ENCODE measurements around the gene PSMD13.
"Not testable (repeated sequence)": the region's sequence is repeated elsewhere in the genome, so short reads cannot be mapped to it uniquely, and the experiment has no call there.

The PSMD13 gene

DNA sequence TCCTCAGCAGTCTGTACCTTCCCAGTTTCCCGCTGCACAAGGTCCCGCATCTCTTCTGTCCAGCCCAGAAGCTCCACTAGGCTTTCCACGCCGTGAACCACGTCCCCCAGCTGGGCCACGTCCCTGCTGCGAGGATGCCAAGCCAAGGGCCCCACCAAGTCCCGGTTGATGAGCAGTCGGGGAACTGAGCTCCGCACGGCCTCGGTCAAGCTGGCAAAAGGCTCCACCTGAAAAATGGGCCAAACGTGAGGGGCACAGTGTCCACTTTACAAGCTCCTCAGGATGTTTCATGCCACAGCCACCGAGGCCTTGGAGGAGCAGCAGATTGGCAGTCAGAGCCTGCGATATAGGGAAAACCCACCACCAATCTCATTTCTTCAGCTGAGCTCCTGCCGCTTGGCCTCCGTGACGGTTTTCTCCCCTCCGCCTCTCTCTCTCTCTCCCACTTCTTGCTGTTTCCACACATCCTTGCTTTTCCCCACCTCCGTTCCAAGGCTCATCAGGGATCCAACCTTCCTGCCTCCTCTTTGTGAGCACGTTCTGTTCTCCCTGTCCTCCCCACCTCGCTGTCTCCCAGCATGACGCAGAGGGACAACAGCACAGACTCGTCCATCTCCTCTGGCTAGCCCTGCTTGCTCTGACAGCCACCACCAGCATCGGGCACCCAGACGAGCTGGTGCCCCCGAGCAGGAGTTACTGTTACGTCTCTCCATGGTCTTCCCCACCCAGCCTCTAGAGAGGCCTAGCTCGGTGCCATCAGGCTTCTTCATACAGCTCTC is 17.8 kb upstream of the PSMD13 start:
- no peaks in the 10 kb centered on the region for H3K9me3 ChIP-seq (ENCODE audit: control insufficient read depth, insufficient read depth, low read length)
- no CpG with 5 or more reads among the region's 29 CpGs for WGBS (ENCODE audit: insufficient coverage, insufficient read length)
- DNase-seq (ENCODE audit: low read depth, low spot score) = no peak
- H3K36me3 ChIP-seq (ENCODE audit: control insufficient read depth, insufficient read depth, low read length) = peaks cover 18% of the 10 kb centered on the region; the same call in 1 of the 2 replicates
- H3K27me3 ChIP-seq (ENCODE audit: control insufficient read depth, insufficient read depth, low read length) = no peaks in the 10 kb centered on the region
- no peaks in the 10 kb centered on the region for H3K4me1 ChIP-seq (ENCODE audit: control insufficient read depth, insufficient read depth, low read length)
- H3K27ac ChIP-seq (ENCODE audit: low read length) = no peak overlapping the region
- H3K4me3 ChIP-seq (ENCODE audit: low read length) = no peak overlapping the region

DNA sequence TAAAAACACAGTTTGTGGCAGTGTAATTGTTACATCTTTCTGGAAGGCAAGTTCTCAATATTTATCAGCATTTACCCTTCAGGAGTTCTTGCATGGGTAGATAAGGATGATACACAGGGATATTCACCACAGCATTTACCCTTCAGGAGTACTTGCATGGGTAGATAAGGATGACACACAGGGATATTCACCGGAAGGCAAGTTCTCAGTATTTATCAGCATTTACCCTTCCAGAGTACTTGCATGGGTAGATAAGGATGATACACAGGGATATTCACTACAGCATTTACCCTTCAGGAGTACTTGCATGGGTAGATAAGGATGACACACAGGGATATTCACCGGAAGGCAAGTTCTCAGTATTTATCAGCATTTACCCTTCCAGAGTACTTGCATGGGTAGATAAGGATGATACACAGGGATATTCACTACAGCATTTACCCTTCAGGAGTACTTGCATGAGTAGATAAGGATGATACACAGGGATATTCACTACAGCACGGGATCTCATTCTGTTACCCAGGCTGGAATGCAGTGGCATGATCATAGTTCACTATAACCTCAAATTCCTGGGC is 16.0 kb upstream of the PSMD13 start:
- not testable (repeated sequence) for H3K4me1 ChIP-seq (ENCODE audit: control insufficient read depth, insufficient read depth, low read length); H3K4me3 ChIP-seq (ENCODE audit: low read length); H3K27me3 ChIP-seq (ENCODE audit: control insufficient read depth, insufficient read depth, low read length); DNase-seq (ENCODE audit: low read depth, low spot score); H3K27ac ChIP-seq (ENCODE audit: low read length); H3K9me3 ChIP-seq (ENCODE audit: control insufficient read depth, insufficient read depth, low read length)
- H3K36me3 ChIP-seq (ENCODE audit: control insufficient read depth, insufficient read depth, low read length) = peaks cover 11% of the 10 kb centered on the region; the same call in 1 of the 2 replicates
- WGBS (ENCODE audit: insufficient coverage, insufficient read length) = no CpG with 5 or more reads among the region's 3 CpGs

GRCh38 chr11:221539-221938 is 15.2 kb upstream of the PSMD13 start:
- H3K9me3 ChIP-seq (ENCODE audit: control insufficient read depth, insufficient read depth, low read length) = no peaks in the 10 kb centered on the region
- H3K36me3 ChIP-seq (ENCODE audit: control insufficient read depth, insufficient read depth, low read length) = peaks cover 11% of the 10 kb centered on the region; the same call in 1 of the 2 replicates
- H3K4me1 ChIP-seq (ENCODE audit: control insufficient read depth, insufficient read depth, low read length) = no peaks in the 10 kb centered on the region
- WGBS (ENCODE audit: insufficient coverage, insufficient read length) = no CpG with 5 or more reads among the region's 7 CpGs
- no peak overlapping the region for H3K4me3 ChIP-seq (ENCODE audit: low read length)
- no peak for DNase-seq (ENCODE audit: low read depth, low spot score)
- no peaks in the 10 kb centered on the region for H3K27me3 ChIP-seq (ENCODE audit: control insufficient read depth, insufficient read depth, low read length)
- no peak overlapping the region for H3K27ac ChIP-seq (ENCODE audit: low read length)

- WGBS (ENCODE audit: insufficient coverage, insufficient read length) = no CpG with 5 or more reads among the region's 14 CpGs
- Histone ChIP-seq H3K9me3 (ENCODE audit: control insufficient read depth, insufficient read depth, low read length) (no peaks in the 10 kb centered on the region), H3K36me3 (ENCODE audit: control insufficient read depth, insufficient read depth, low read length) (peaks cover 11% of the 10 kb centered on the region; the same call in 1 of the 2 replicates), H3K4me1 (ENCODE audit: control insufficient read depth, insufficient read depth, low read length) (no peaks in the 10 kb centered on the region), H3K27ac (ENCODE audit: low read length) (no peak overlapping the region), H3K4me3 (ENCODE audit: low read length) (no peak overlapping the region), H3K27me3 (ENCODE audit: control insufficient read depth, insufficient read depth, low read length) (no peaks in the 10 kb centered on the region)
- DNase-seq (ENCODE audit: low read depth, low spot score) = no peak
Measured at GRCh38 chr11:221998-222789, 14.6 kb upstream of the PSMD13 start.

DNA sequence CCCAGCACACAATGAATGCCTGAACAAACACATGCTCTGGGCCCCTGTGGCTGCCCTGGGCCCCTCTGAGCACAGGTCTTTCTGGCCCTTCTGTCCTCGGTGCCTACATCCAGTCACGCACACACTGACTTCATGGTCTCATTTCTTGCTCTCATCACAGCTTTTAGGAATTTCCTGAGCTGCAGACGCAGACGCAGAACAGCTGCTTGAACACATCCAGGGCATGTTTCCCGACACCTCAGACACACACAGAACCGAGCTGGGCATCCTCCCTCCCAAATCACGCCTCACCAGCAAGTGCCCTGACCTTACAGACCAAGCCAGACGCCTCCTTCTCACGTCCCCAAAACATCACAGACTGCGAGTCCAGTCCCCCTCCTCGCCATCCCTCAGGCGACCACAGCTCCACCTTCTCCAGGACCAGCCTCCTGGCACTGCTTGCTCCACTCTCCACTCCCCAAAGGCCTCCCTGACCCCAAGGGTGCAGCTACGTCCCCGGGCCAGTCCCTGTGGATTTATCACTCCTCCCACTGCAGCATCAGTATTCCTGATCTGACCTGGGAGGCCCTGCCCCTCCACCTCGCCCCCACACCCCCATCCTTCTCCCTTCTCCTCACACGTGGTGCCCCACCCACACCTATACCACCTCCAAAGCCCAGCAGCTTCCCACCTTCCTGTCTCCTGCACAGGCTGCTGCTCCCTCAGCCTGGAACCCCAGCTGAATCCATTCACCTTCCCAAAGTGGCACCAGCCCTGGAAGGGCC is 13.6 kb upstream of the PSMD13 start:
- DNase-seq (ENCODE audit: low read depth, low spot score) = no peak
- H3K4me1 ChIP-seq (ENCODE audit: control insufficient read depth, insufficient read depth, low read length) = no peaks in the 10 kb centered on the region
- H3K9me3 ChIP-seq (ENCODE audit: control insufficient read depth, insufficient read depth, low read length) = no peaks in the 10 kb centered on the region
- H3K27me3 ChIP-seq (ENCODE audit: control insufficient read depth, insufficient read depth, low read length) = no peaks in the 10 kb centered on the region
- H3K27ac ChIP-seq (ENCODE audit: low read length) = no peak overlapping the region
- peaks cover 11% of the 10 kb centered on the region; the same call in 1 of the 2 replicates for H3K36me3 ChIP-seq (ENCODE audit: control insufficient read depth, insufficient read depth, low read length)
- H3K4me3 ChIP-seq (ENCODE audit: low read length) = no peak overlapping the region
- no CpG with 5 or more reads among the region's 16 CpGs for WGBS (ENCODE audit: insufficient coverage, insufficient read length)

DNA sequence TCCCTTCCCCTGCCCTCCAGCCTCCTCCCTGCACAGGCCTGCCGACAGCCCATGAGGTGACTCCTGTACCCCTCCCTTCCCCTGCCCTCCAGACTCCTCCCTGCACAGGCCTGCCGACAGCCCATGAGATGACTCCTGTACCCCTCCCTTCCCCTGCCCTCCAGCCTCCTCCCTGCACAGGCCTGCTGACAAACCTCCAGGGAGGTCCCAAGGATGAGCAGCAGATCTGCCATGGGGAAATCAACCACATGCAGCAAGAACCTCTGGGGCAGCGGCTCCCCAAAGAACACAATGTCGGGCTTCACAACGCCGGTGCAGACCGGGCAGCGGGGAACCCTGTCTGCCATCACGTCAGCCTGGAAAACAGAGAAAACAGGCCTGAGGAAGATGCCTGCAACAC is 12.9 kb upstream of the PSMD13 start:
- Histone ChIP-seq H3K27me3 (ENCODE audit: control insufficient read depth, insufficient read depth, low read length) (no peaks in the 10 kb centered on the region), H3K4me3 (ENCODE audit: low read length) (no peak overlapping the region), H3K27ac (ENCODE audit: low read length) (no peak overlapping the region), H3K9me3 (ENCODE audit: control insufficient read depth, insufficient read depth, low read length) (no peaks in the 10 kb centered on the region), H3K36me3 (ENCODE audit: control insufficient read depth, insufficient read depth, low read length) (peaks cover 11% of the 10 kb centered on the region; the same call in 1 of the 2 replicates), H3K4me1 (ENCODE audit: control insufficient read depth, insufficient read depth, low read length) (no peaks in the 10 kb centered on the region)
- no peak for DNase-seq (ENCODE audit: low read depth, low spot score)
- WGBS (ENCODE audit: insufficient coverage, insufficient read length) = no CpG with 5 or more reads among the region's 9 CpGs

- H3K4me3 ChIP-seq (ENCODE audit: low read length) = no peak overlapping the region
- no peaks in the 10 kb centered on the region for H3K4me1 ChIP-seq (ENCODE audit: control insufficient read depth, insufficient read depth, low read length)
- DNase-seq (ENCODE audit: low read depth, low spot score) = no peak
- no peak overlapping the region for H3K27ac ChIP-seq (ENCODE audit: low read length)
- H3K36me3 ChIP-seq (ENCODE audit: control insufficient read depth, insufficient read depth, low read length) = 0 out of 2 replicates have a peak, but pooled peaks cover 9% of the 10 kb centered on the region
- WGBS (ENCODE audit: insufficient coverage, insufficient read length) = no CpG with 5 or more reads among the region's 7 CpGs
- no peaks in the 10 kb centered on the region for H3K27me3 ChIP-seq (ENCODE audit: control insufficient read depth, insufficient read depth, low read length)
- H3K9me3 ChIP-seq (ENCODE audit: control insufficient read depth, insufficient read depth, low read length) = no peaks in the 10 kb centered on the region
Measured at GRCh38 chr11:224424-224823, 12.4 kb upstream of the PSMD13 start.

DNA sequence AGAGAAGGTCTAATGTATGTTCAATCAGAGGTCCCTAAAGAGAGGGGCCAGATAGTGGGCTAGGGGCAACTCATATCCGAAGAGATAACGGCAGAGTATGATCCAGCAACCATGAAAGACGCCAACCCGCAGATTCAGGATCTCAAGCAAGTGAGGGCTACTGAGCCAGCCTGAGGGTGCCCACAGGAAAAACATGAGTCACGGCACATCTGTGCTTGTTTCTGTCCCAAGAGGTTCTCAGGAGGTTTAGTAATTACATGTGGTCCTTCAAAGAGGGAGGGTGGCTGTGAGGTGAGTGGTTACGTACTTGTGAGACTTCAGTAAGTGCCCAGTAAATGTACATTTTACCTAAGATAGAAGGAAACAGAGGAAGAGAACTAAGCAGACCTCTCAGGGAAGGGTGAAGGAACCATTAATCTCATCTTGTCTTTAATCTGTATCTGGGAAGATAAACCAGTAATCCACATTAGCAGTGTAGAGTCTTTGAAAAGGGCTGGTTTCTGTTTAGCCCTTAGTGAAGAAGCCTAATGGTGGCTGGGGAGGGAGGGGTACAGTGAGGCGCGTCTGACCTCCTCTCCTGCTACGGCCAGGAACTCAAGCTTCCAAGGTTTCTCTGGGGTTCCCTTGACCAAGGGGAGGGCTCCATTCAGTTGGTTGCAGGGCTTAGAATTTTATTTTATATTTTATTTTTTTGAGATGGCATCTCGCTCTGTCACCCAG is 10.9 kb upstream of the PSMD13 start:
- WGBS (ENCODE audit: insufficient coverage, insufficient read length) = no CpG with 5 or more reads among the region's 10 CpGs
- Histone ChIP-seq H3K27ac (ENCODE audit: low read length) (no peak overlapping the region), H3K9me3 (ENCODE audit: control insufficient read depth, insufficient read depth, low read length) (no peaks in the 10 kb centered on the region), H3K4me3 (ENCODE audit: low read length) (no peak overlapping the region), H3K4me1 (ENCODE audit: control insufficient read depth, insufficient read depth, low read length) (no peaks in the 10 kb centered on the region), H3K36me3 (ENCODE audit: control insufficient read depth, insufficient read depth, low read length) (0 out of 2 replicates have a peak, but pooled peaks cover 9% of the 10 kb centered on the region), H3K27me3 (ENCODE audit: control insufficient read depth, insufficient read depth, low read length) (no peaks in the 10 kb centered on the region)
- DNase-seq (ENCODE audit: low read depth, low spot score) = no peak

DNA sequence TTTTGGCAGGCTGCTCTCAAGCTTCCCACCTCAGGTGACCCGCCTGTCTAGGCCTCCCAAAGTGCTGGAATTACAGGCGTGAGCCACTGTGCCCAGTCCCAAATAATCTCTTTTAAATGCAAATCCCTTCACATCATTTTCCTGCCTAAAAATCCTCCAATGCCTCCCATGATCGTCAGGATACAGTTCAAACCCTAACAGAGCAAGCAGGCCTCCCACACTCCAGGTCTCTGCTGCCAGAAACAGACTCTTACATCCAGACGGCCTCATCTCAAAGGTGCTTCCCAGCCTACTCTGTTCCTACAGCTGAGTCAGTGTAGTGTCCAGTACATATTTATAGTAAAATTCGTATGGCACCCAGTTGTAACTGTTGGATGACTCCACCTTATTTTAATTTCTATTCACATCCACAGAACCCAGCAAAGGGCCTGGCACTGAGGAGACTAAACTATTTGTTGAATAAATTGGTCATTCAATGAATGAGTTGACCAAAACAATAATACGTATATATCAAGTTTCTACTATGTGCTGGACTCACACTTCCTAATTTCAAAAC is 8.9 kb upstream of the PSMD13 start:
- no peak for DNase-seq (ENCODE audit: low read depth, low spot score)
- no CpG with 5 or more reads among the region's 6 CpGs for WGBS (ENCODE audit: insufficient coverage, insufficient read length)
- Histone ChIP-seq H3K4me1 (ENCODE audit: control insufficient read depth, insufficient read depth, low read length) (no peaks in the 10 kb centered on the region), H3K36me3 (ENCODE audit: control insufficient read depth, insufficient read depth, low read length) (0 out of 2 replicates have a peak, but pooled peaks cover 3% of the 10 kb centered on the region), H3K9me3 (ENCODE audit: control insufficient read depth, insufficient read depth, low read length) (no peaks in the 10 kb centered on the region), H3K4me3 (ENCODE audit: low read length) (no peak overlapping the region), H3K27me3 (ENCODE audit: control insufficient read depth, insufficient read depth, low read length) (no peaks in the 10 kb centered on the region), H3K27ac (ENCODE audit: low read length) (no peak overlapping the region)
